WTC11 (cell line): ENCODE results near the gene TRIM47. TPM values are rescaled to one million over a fixed set of nuclear protein-coding genes. Genes with fewer than 3 reads are reported as not detected.

Experiments used
- ATAC-seq: fragments of 200-7000 bp; cut with Tn5 transposase; 2 replicates; pipeline ENCODE4 v1.10.0; 2021; ENCODE audit warnings: mild to moderate bottlenecking, moderate library complexity
- CTCF ChIA-PET: fragments of 300-600 bp; sonication (Branson Sonifier 250); formaldehyde crosslinking; loops from one replicate; lab custom pipeline; 2021; ENCODE audit warnings: antibody characterized with exemption; lab: Charles Lee
- POLR2A ChIA-PET: fragments of 350-600 bp; sonication (Branson Sonifier 250); formaldehyde crosslinking; loops from one replicate; lab custom pipeline; 2021; ENCODE audit warnings: antibody characterized with exemption; lab: Charles Lee
- DNase-seq: peaks from one replicate; pipeline ENCODE4 v3.0.0; 2021; ENCODE audit warnings: low spot score
- H3K27ac Mint-ChIP-seq: 2 replicates; pipeline ENCODE4 v1.8.0; 2021; ENCODE audit warnings: mixed read lengths
- H3K27me3 Mint-ChIP-seq: 2 replicates; pipeline ENCODE4 v1.8.0; 2021; ENCODE audit warnings: low read depth, mild to moderate bottlenecking, moderate library complexity, mixed read lengths
- H3K36me3 Mint-ChIP-seq: 2 replicates; pipeline ENCODE4 v1.8.0; 2021; ENCODE audit warnings: mixed read lengths
- H3K4me1 Mint-ChIP-seq: 2 replicates; pipeline ENCODE4 v1.8.0; 2022; ENCODE audit warnings: mixed read lengths
- H3K4me3 Mint-ChIP-seq: 2 replicates; pipeline ENCODE4 v1.8.0; 2021; ENCODE audit warnings: mild to moderate bottlenecking, moderate library complexity, mixed read lengths
- H3K9me3 Mint-ChIP-seq: 2 replicates; pipeline ENCODE4 v1.8.0; 2021; ENCODE audit warnings: mixed read lengths
- CREB1 ChIP-seq: sonication (generic); formaldehyde crosslinking; IDR thresholded peaks from 2 replicates; pipeline ENCODE4 v1.8.0; 2023; ENCODE audit warnings: mild to moderate bottlenecking, missing genetic modification reagents
- total RNA-seq: library from RNA; stranded (reverse); gene quantifications from 3 replicates; pipeline ENCODE4 v1.2.3, GENCODE V29; 2021

The TRIM47 gene
- total RNA-seq, 1 experiment from 2014 or later = 10.0 TPM

GRCh38 chr17:75824666-75825065 lies 53.7 kb downstream of the TRIM47 start:
- no peak for ATAC-seq
- Mint-ChIP-seq H3K27me3 (no peaks in the 10 kb centered on the region), H3K36me3 (peaks cover 22% of the 10 kb centered on the region; the same call in 1 of the 2 replicates), H3K9me3 (no peaks in the 10 kb centered on the region), H3K4me1 (peaks cover 11% of the 10 kb centered on the region), H3K27ac (no peak overlapping the region), H3K4me3 (no peak overlapping the region)
- POLR2A ChIA-PET = no interaction called here
- TF ChIP-seq CREB1 (CRISPR knock-in tag) = no peak
- CTCF ChIA-PET = interaction anchor here (0.7 to 3.9 kb wide), 2 partner anchors 31 to 36 kb away, joined by 3 to 25 read pairs; partner anchors contain the start of gene WBP2
- DNase-seq = no peak

Other genes starting within 250 kb of the TRIM47 start
- 0.05 TPM in 1 of 3 replicates, not detected in the others for gene SMIM5, start 245.1 kb downstream of the TRIM47 start, total RNA-seq
- 48.9 to 53.1 TPM (median 51.0 TPM) in 3 replicates for gene RECQL5, start 211.4 kb downstream of the TRIM47 start, total RNA-seq
- gene SAP30BP, start 211.2 kb downstream of the TRIM47 start, total RNA-seq = 67.5 to 86.8 TPM (median 72.0 TPM) in 3 replicates
- 9.5 to 11.2 TPM (median 10.6 TPM) in 3 replicates for gene ITGB4, start 157.1 kb downstream of the TRIM47 start, total RNA-seq
- 42.2 to 49.9 TPM (median 49.4 TPM) in 3 replicates for gene GALK1, start 113.4 kb downstream of the TRIM47 start, total RNA-seq
- 35.0 to 37.8 TPM (median 35.4 TPM) in 3 replicates for gene UNK, start 93.8 kb downstream of the TRIM47 start, total RNA-seq
- 12.1 to 13.8 TPM (median 13.1 TPM) in 3 replicates for gene UNC13D, start 34.2 kb downstream of the TRIM47 start, total RNA-seq
- gene WBP2, start 23.2 kb downstream of the TRIM47 start, total RNA-seq = 64.3 to 69.4 TPM (median 68.8 TPM) in 3 replicates
- 51.3 to 56.4 TPM (median 51.4 TPM) in 3 replicates for gene TRIM65, start 18.4 kb upstream of the TRIM47 start, total RNA-seq
- gene MRPL38, start 26.3 kb upstream of the TRIM47 start, total RNA-seq = 107 to 146 TPM (median 116 TPM) in 3 replicates
- 19.8 to 23.7 TPM (median 21.0 TPM) in 3 replicates for gene FBF1, start 62.5 kb upstream of the TRIM47 start, total RNA-seq
- 32.4 to 40.9 TPM (median 32.5 TPM) in 3 replicates for gene ACOX1, start 100.6 kb upstream of the TRIM47 start, total RNA-seq
- gene TEN1, start 100.7 kb upstream of the TRIM47 start, total RNA-seq = 15.6 to 18.4 TPM (median 17.2 TPM) in 3 replicates
- gene CDK3, start 122.3 kb upstream of the TRIM47 start, total RNA-seq = 9.5 to 11.3 TPM (median 10.2 TPM) in 3 replicates
- gene EVPL, start 148.7 kb upstream of the TRIM47 start, total RNA-seq = 0.46 to 1.3 TPM (median 0.62 TPM) in 3 replicates
- 80.5 to 90.7 TPM (median 82.0 TPM) in 3 replicates for gene SRP68, start 193.9 kb upstream of the TRIM47 start, total RNA-seq
- 1.7 to 2.9 TPM (median 2.0 TPM) in 3 replicates for gene GALR2, start 196.2 kb upstream of the TRIM47 start, total RNA-seq
- 0.07 to 0.28 TPM (median 0.11 TPM) in 3 replicates for gene ZACN, start 200.6 kb upstream of the TRIM47 start, total RNA-seq
- gene EXOC7, start 225.2 kb upstream of the TRIM47 start, total RNA-seq = 90.0 to 126 TPM (median 96.2 TPM) in 3 replicates